AG04449 (cell line): ENCODE results near the gene ACLY.

ENCODE experiments used
- CTCF ChIA-PET: fragments of 350-600 bp; formaldehyde crosslinking; extraction: SDS; loops from one replicate; lab custom pipeline; 2021; ENCODE audit warnings: antibody characterized with exemption; lab: Yijun Ruan, JAX
- POLR2A ChIA-PET: fragments of 400-600, 350-600 bp; formaldehyde crosslinking; extraction: SDS; loops from one replicate; lab custom pipeline; 2020; ENCODE audit warnings: antibody characterized with exemption, inconsistent platforms; lab: Yijun Ruan, JAX
- DNase-seq: peaks from one replicate; pipeline ENCODE4 v3.0.0-alpha.2; 2010; ENCODE audit warnings: low read depth, low spot score
- H3K4me3 ChIP-seq: 2 replicates; pipeline ENCODE4 v1.5.1; 2011; ENCODE audit warnings: low read depth, mild to moderate bottlenecking, control low read depth, low read length
- CTCF ChIP-seq: IDR thresholded peaks from one replicate; pipeline ENCODE4 v1.5.1; 2011; ENCODE audit warnings: mild to moderate bottlenecking, moderate library complexity, low read length, control low read depth, inconsistent platforms; ENCODE audit not compliant: insufficient read depth; ENCODE audit errors: missing control alignments

Gene ACLY

GRCh38 chr17:41928693-41929251, 10.0 kb upstream of the ACLY start:
- DNase-seq, result no peak
- ChIA-PET CTCF (interaction anchor here (1.5 to 2.6 kb wide), 3 partner anchors 9 to 31 kb away, joined by 4 to 33 read pairs (median 6); partner anchors contain the start of gene ACLY), POLR2A (no interaction called here)
- no peak overlapping the region for H3K4me3 ChIP-seq
- TF ChIP-seq CTCF, result no peak

- no peak for DNase-seq
- no peak overlapping the region for H3K4me3 ChIP-seq
- no peak for TF ChIP-seq CTCF
- ChIA-PET POLR2A (no interaction called here), CTCF (no interaction called here)
Observed at GRCh38 chr17:41925991-41926590, 7.3 kb upstream of the ACLY start.

GRCh38 chr17:41920580-41920955, 1.8 kb upstream of the ACLY start:
- POLR2A ChIA-PET, result interaction anchor here (0.7 kb wide), 1 partner anchor 14 kb away, joined by 3 read pairs; no protein-coding TSS in a partner anchor
- no peak overlapping the region for H3K4me3 ChIP-seq
- CTCF ChIA-PET, result interaction anchor here (6.1 kb wide), 1 partner anchor 9 kb away, joined by 33 read pairs; the partner anchor contains the start of gene ODAD4
- no peak for DNase-seq
- TF ChIP-seq CTCF, result no peak

- ChIA-PET POLR2A (interaction anchor here (0.7 kb wide), 1 partner anchor 13 kb away, joined by 3 read pairs; no protein-coding TSS in a partner anchor), CTCF (interaction anchor here (6.1 kb wide), 1 partner anchor 10 kb away, joined by 33 read pairs; the partner anchor contains the start of gene ODAD4)
- TF ChIP-seq CTCF, result no peak
- no peak overlapping the region for H3K4me3 ChIP-seq
- DNase-seq, result no peak
Observed at GRCh38 chr17:41919840-41920579, 1.3 kb upstream of the ACLY start.

GRCh38 chr17:41919165-41919817, 540 bp upstream of the ACLY start:
- ChIA-PET CTCF (interaction anchor here (1.0 to 6.1 kb wide), 5 partner anchors 11 to 117 kb away, joined by 3 to 33 read pairs (median 5); partner anchors contain the start of gene ODAD4), POLR2A (interaction anchor here (0.7 to 2.0 kb wide), 11 partner anchors 8 to 230 kb away, joined by 3 to 17 read pairs (median 4); partner anchors contain the start of genes CNP, KLHL11, ODAD4 and P3H4)
- no peak for DNase-seq

More at GRCh38 chr17:41919165-41919817, 540 bp upstream of the ACLY start:
- no peak for TF ChIP-seq CTCF
- peak overlapping the region; percentile 47 for H3K4me3 ChIP-seq
